Activated CD8-positive, alpha-beta T cell treated with anti-CD3 and anti-CD28 coated beads for 36 hours (primary cell): ENCODE results near the gene SAMD4A. TPM values are rescaled to one million over a fixed set of nuclear protein-coding genes. Genes with fewer than 3 reads are reported as not detected.

Experiments
- ATAC-seq: fragments of 200-7000 bp; cut with Tn5 transposase; one replicate; pipeline ENCODE4 v1.10.0; 2021; ENCODE audit warnings: mild to moderate bottlenecking, moderate library complexity
- CTCF ChIA-PET: fragments of 350-600 bp; sonication (Branson Sonifier 250); formaldehyde crosslinking; loops from one replicate; lab custom pipeline; 2021; ENCODE audit warnings: antibody characterized with exemption; lab: Charles Lee
- POLR2A ChIA-PET: fragments of 350-600 bp; sonication (Branson Sonifier 250); formaldehyde crosslinking; loops from one replicate; lab custom pipeline; 2021; ENCODE audit warnings: antibody characterized with exemption; lab: Charles Lee
- DNase-seq: peaks from one replicate; pipeline ENCODE4 v3.0.0-alpha.2; 2020
- H3K27ac Mint-ChIP-seq: one replicate; pipeline ENCODE4 v1.8.0; 2021; ENCODE audit warnings: mild to moderate bottlenecking, mixed read lengths
- H3K27me3 Mint-ChIP-seq: one replicate; pipeline ENCODE4 v1.8.0; 2021; ENCODE audit warnings: mixed read lengths
- H3K36me3 Mint-ChIP-seq: one replicate; pipeline ENCODE4 v1.8.0; 2021; ENCODE audit warnings: low read depth, mixed read lengths
- H3K4me1 Mint-ChIP-seq: one replicate; pipeline ENCODE4 v1.8.0; 2021; ENCODE audit warnings: low read depth, mixed read lengths
- H3K4me3 Mint-ChIP-seq: one replicate; pipeline ENCODE4 v1.8.0; 2021; ENCODE audit warnings: mild to moderate bottlenecking, moderate library complexity, mixed read lengths
- H3K9me3 Mint-ChIP-seq: one replicate; pipeline ENCODE4 v1.8.0; 2021; ENCODE audit warnings: mixed read lengths
- CTCF ChIP-seq: fragments of 200-600 bp; IDR thresholded peaks from one replicate; pipeline ENCODE4 v1.8.0; 2022; ENCODE audit warnings: antibody characterized with exemption, mild to moderate bottlenecking
- intact Hi-C: fragments of 100-400 bp; cut with micrococcal nuclease; formaldehyde crosslinking; loops from one replicate; pipeline ENCODE4 v1.10.0; 2022
- total RNA-seq, 2 experiments: library from RNA; stranded (reverse); gene quantifications; one replicate each; pipeline ENCODE4 v1.2.3, GENCODE V29; 2021

SAMD4A gene
- total RNA-seq, 2 experiments from 2014 or later = 4.5 to 4.9 TPM

GRCh38 chr14:54768501-54769129, 201.7 kb downstream of the SAMD4A start:
- H3K36me3 Mint-ChIP-seq = peaks cover 5% of the 10 kb centered on the region
- no peak overlapping the region for H3K27ac Mint-ChIP-seq
- CTCF ChIA-PET = interaction anchor here (1.4 kb wide), 1 partner anchor 39 kb away, joined by 3 read pairs; no protein-coding TSS in a partner anchor
- POLR2A ChIA-PET = no interaction called here
- peaks cover 8% of the 10 kb centered on the region for H3K27me3 Mint-ChIP-seq
- DNase-seq (no peak), ATAC-seq (no peak)
- TF ChIP-seq CTCF = no peak
- H3K9me3 Mint-ChIP-seq = no peaks in the 10 kb centered on the region
- peaks cover 30% of the 10 kb centered on the region for H3K4me1 Mint-ChIP-seq
- intact Hi-C loops = no loop called here
- H3K4me3 Mint-ChIP-seq = no peak overlapping the region

- no peak overlapping the region for H3K4me3 Mint-ChIP-seq
- H3K27ac Mint-ChIP-seq = no peak overlapping the region
- TF ChIP-seq CTCF = no peak
- CTCF ChIA-PET = interaction anchor here (1.3 to 1.4 kb wide), 3 partner anchors 127 to 206 kb away, joined by 3 to 5 read pairs (median 5); no protein-coding TSS in a partner anchor
- intact Hi-C loops = loop anchor here (10.0 kb wide), 2 partner anchors 95 to 325 kb away; partner anchors contain the start of gene CNIH1
- DNase-seq = no peak
- POLR2A ChIA-PET = interaction anchor here (0.5 to 1.6 kb wide), 3 partner anchors 9 to 422 kb away, joined by 3 to 4 read pairs (median 3); no protein-coding TSS in a partner anchor
- no peak for ATAC-seq
- no peaks in the 10 kb centered on the region for H3K9me3 Mint-ChIP-seq
- H3K4me1 Mint-ChIP-seq = peaks cover 36% of the 10 kb centered on the region
- H3K36me3 Mint-ChIP-seq = no peaks in the 10 kb centered on the region
- H3K27me3 Mint-ChIP-seq = peaks cover 7% of the 10 kb centered on the region
Measured at GRCh38 chr14:54769951-54770863, 203.3 kb downstream of the SAMD4A start.

GRCh38 chr14:54771411-54772027, 204.6 kb downstream of the SAMD4A start:
- Mint-ChIP-seq H3K4me1 (peaks cover 42% of the 10 kb centered on the region), H3K27me3 (peaks cover 9% of the 10 kb centered on the region), H3K27ac (no peak overlapping the region), H3K4me3 (no peak overlapping the region), H3K36me3 (no peaks in the 10 kb centered on the region), H3K9me3 (no peaks in the 10 kb centered on the region)
- TF ChIP-seq CTCF = no peak
- DNase-seq = no peak
- CTCF ChIA-PET = interaction anchor here (1.3 to 6.9 kb wide), 4 partner anchors 128 to 208 kb away, joined by 3 to 247 read pairs (median 5); partner anchors contain the start of gene SAMD4A
- no peak for ATAC-seq
- intact Hi-C loops = loop anchor here (10.0 kb wide), 2 partner anchors 97 to 327 kb away; partner anchors contain the start of gene CNIH1
- POLR2A ChIA-PET = no interaction called here

- Mint-ChIP-seq H3K9me3 (no peaks in the 10 kb centered on the region), H3K27ac (peak overlapping the region; percentile 79), H3K4me1 (peaks cover 41% of the 10 kb centered on the region), H3K27me3 (peaks cover 9% of the 10 kb centered on the region), H3K4me3 (peak overlapping the region; percentile 16), H3K36me3 (peaks cover 1% of the 10 kb centered on the region)
- intact Hi-C loops = loop anchor here (10.0 kb wide), 2 partner anchors 98 to 328 kb away; partner anchors contain the start of gene CNIH1
- ChIA-PET CTCF (interaction anchor here (0.6 to 6.9 kb wide), 39 partner anchors 8 to 409 kb away, joined by 3 to 247 read pairs (median 11); partner anchors contain the start of genes CGRRF1 and SAMD4A), POLR2A (interaction anchor here (0.5 to 2.0 kb wide), 7 partner anchors 16 to 207 kb away, joined by 3 to 17 read pairs (median 4); partner anchors contain the start of gene SAMD4A)
- no peak for DNase-seq
- no peak for TF ChIP-seq CTCF
- ATAC-seq = no peak
Measured at GRCh38 chr14:54772451-54772881, 205.5 kb downstream of the SAMD4A start.
